ENCODE measurements around the gene ZIC1.

ZIC1 gene
- long read RNA-seq = 0 reads

DNA sequence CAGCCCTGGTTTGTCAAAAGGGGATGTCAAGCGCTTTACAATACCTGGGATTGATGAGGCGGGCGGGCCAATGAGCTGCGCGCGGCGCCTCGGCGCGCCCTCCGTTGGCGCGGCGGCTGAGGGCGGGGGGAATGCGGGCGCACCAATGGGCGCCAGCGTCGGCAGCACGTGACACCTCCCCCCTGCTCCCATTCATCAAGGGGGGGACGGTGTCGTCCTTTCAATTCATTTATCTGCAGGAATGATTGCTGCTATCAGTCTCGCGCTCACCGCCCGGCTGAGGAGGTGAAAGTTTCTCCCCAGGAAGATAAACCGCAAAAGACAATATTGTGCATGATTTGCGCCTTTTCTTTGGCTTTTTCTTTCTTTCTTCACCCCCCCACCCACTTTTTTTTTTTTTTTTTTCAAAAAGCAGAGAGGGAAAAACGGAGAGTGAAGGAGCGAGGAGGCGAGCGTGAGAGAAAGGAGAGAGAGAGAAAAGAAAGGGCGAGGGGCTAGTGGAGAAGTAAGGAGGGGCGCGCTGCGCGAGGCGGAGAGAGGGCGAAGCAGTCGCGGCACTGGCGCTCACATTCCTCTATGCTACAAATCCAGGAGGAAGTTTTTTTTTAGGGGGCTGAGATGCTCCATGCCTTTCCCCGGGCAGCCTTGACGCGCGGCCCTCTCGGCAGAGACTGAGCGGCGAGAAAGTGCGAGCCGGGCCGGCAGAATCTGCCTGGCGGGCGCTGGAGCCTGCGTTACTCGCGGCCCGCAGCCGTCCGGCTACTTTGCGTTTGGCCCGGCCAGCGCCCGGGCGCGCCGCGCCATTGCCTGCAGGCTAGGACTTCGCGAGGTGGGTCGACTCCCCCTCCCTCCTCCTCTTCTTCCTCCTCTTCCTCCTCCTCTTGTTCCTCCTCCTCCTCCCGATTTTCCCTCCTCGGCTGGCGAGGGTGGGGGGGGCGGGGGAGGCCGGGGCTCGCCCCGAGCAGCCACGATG lies at the start of gene ZIC1:
ZIC1 (plus strand) TSS at position 223 of the 973 bp plus-strand sequence; CDS start at position 971, 748 bp downstream.
- no peak for DNase-seq (ENCODE audit: low read depth in 1 of 2, low spot score in 1 of 2)
- TF ChIP-seq GABPA (IDR thresholded peaks at IDR 0.05; ENCODE audit: low read depth) (no peak), SPI1 (IDR thresholded peaks at IDR 0.05; ENCODE audit: borderline replicate concordance, low read depth) (no peak), POLR2AphosphoS5 (IDR thresholded peaks at IDR 0.05; ENCODE audit: low read depth) (no peak)
- TF ChIP-seq, protein P1, sequence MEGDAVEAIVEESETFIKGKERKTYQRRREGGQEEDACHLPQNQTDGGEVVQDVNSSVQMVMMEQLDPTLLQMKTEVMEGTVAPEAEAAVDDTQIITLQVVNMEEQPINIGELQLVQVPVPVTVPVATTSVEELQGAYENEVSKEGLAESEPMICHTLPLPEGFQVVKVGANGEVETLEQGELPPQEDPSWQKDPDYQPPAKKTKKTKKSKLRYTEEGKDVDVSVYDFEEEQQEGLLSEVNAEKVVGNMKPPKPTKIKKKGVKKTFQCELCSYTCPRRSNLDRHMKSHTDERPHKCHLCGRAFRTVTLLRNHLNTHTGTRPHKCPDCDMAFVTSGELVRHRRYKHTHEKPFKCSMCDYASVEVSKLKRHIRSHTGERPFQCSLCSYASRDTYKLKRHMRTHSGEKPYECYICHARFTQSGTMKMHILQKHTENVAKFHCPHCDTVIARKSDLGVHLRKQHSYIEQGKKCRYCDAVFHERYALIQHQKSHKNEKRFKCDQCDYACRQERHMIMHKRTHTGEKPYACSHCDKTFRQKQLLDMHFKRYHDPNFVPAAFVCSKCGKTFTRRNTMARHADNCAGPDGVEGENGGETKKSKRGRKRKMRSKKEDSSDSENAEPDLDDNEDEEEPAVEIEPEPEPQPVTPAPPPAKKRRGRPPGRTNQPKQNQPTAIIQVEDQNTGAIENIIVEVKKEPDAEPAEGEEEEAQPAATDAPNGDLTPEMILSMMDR (IDR thresholded peaks at IDR 0.05; ENCODE audit: insufficient read depth, low read length) = no peak
- TF ChIP-seq, protein P2, sequence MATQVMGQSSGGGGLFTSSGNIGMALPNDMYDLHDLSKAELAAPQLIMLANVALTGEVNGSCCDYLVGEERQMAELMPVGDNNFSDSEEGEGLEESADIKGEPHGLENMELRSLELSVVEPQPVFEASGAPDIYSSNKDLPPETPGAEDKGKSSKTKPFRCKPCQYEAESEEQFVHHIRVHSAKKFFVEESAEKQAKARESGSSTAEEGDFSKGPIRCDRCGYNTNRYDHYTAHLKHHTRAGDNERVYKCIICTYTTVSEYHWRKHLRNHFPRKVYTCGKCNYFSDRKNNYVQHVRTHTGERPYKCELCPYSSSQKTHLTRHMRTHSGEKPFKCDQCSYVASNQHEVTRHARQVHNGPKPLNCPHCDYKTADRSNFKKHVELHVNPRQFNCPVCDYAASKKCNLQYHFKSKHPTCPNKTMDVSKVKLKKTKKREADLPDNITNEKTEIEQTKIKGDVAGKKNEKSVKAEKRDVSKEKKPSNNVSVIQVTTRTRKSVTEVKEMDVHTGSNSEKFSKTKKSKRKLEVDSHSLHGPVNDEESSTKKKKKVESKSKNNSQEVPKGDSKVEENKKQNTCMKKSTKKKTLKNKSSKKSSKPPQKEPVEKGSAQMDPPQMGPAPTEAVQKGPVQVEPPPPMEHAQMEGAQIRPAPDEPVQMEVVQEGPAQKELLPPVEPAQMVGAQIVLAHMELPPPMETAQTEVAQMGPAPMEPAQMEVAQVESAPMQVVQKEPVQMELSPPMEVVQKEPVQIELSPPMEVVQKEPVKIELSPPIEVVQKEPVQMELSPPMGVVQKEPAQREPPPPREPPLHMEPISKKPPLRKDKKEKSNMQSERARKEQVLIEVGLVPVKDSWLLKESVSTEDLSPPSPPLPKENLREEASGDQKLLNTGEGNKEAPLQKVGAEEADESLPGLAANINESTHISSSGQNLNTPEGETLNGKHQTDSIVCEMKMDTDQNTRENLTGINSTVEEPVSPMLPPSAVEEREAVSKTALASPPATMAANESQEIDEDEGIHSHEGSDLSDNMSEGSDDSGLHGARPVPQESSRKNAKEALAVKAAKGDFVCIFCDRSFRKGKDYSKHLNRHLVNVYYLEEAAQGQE (IDR thresholded peaks at IDR 0.05; ENCODE audit: insufficient replicate concordance, low read depth) = no peak
- Histone ChIP-seq H3K4me3 (replicated peaks; ENCODE audit: insufficient read depth, low read length) (no peak within 1 kb of the TSS), H3K27me3 (ENCODE audit: insufficient read depth, poor library complexity, severe bottlenecking) (peaks cover 85% of the 10 kb centered on the region), H3K27ac (replicated peaks) (no peak within 1 kb of the TSS)

- Histone ChIP-seq H3K4me3 (replicated peaks; ENCODE audit: insufficient read depth, low read length) (no peak overlapping the region), H3K27me3 (ENCODE audit: insufficient read depth, poor library complexity, severe bottlenecking) (peaks cover 50% of the 10 kb centered on the region), H3K27ac (replicated peaks) (no peak overlapping the region)
- no peak for DNase-seq (ENCODE audit: low read depth in 1 of 2, low spot score in 1 of 2)
- TF ChIP-seq GABPA (IDR thresholded peaks at IDR 0.05; ENCODE audit: low read depth) (no peak), POLR2AphosphoS5 (IDR thresholded peaks at IDR 0.05; ENCODE audit: low read depth) (no peak), SPI1 (IDR thresholded peaks at IDR 0.05; ENCODE audit: borderline replicate concordance, low read depth) (no peak)
- TF ChIP-seq, protein P1 (IDR thresholded peaks at IDR 0.05; ENCODE audit: insufficient read depth, low read length) = no peak
- TF ChIP-seq, protein P2 (IDR thresholded peaks at IDR 0.05; ENCODE audit: insufficient replicate concordance, low read depth) = no peak
Measured at GRCh38 chr3:147360051-147360439, 49.1 kb upstream of the ZIC1 start.

DNA sequence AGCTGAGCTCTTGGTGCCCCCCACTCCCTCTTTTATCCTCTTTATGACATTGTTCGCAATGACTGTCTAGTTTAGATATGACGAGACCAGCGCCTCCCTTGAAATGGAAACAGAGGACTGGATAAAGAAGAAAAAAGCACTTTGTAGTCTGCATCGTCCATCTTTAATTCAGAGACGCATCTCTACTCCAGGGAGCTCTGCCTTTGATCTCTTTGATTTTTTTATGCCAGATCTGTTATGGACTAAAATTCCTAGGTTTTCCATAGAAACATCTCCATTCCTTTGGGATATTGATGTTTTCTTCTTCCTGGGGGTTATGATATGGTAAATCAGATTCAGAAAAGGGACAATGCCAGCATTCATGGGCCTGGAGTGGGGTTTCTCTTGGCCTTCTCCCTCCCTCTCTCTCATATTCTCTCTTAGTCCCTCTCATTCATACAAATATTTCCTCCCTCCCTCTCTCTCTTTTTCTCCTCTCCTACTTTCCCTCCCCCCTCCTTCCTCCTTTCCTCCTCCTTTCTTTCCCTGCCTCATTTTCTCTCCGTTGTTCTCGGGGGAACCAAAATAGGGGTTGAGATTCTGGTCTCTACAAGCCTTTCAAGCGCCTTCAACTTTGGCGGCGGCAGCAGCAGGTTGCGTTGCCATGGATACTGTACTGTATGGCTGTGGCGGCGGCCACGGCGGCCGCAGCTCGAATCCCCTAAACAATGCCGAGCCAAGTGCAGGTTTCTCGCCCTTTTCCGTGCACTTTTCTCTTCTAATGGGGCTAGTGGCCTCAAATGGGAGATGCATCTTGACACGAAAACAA lies 48.3 kb upstream of the ZIC1 start:
- TF ChIP-seq POLR2AphosphoS5 (IDR thresholded peaks at IDR 0.05; ENCODE audit: low read depth) (no peak), GABPA (IDR thresholded peaks at IDR 0.05; ENCODE audit: low read depth) (no peak), SPI1 (IDR thresholded peaks at IDR 0.05; ENCODE audit: borderline replicate concordance, low read depth) (no peak)
- TF ChIP-seq, protein P2 (IDR thresholded peaks at IDR 0.05; ENCODE audit: insufficient replicate concordance, low read depth) = no peak
- TF ChIP-seq, protein P1 (IDR thresholded peaks at IDR 0.05; ENCODE audit: insufficient read depth, low read length) = no peak
- H3K4me3 ChIP-seq (replicated peaks; ENCODE audit: insufficient read depth, low read length) = no peak overlapping the region
- no peak overlapping the region for H3K27ac ChIP-seq (replicated peaks)
- H3K27me3 ChIP-seq (ENCODE audit: insufficient read depth, poor library complexity, severe bottlenecking) = peaks cover 42% of the 10 kb centered on the region
- no peak for DNase-seq (ENCODE audit: low read depth in 1 of 2, low spot score in 1 of 2)
